Astrocyte (in vitro differentiated cells and primary cell): ENCODE data around the gene STAB1. TPM values are rescaled to one million over a fixed set of nuclear protein-coding genes. Genes with fewer than 3 reads are reported as not detected.
A peak's percentile ranks its signal among the peaks of the same experiment; 100 is the strongest.

ENCODE experiments used
- DNase-seq: peaks from one replicate; pipeline ENCODE4 v3.0.0-alpha.2; 2010; ENCODE audit warnings: low read depth
- FAIRE-seq: peaks from 2 replicates; lab custom pipeline; 2011; peaks lifted over from hg19 to GRCh38; lab: Jason Lieb, UNC
- H2AFZ ChIP-seq: 2 replicates; pipeline ENCODE4 v1.6.0; 2012; ENCODE audit warnings: low read depth, low read length, inconsistent platforms
- H3K27ac ChIP-seq: 2 replicates; pipeline ENCODE4 v1.5.1; 2011; ENCODE audit warnings: low read depth, low read length, inconsistent platforms
- H3K27me3 ChIP-seq: 2 replicates; pipeline ENCODE4 v1.6.0; 2011; ENCODE audit warnings: low read length, inconsistent platforms; ENCODE audit not compliant: insufficient read depth
- H3K36me3 ChIP-seq: 2 replicates; pipeline ENCODE4 v1.5.1; 2011; ENCODE audit warnings: low read length, inconsistent platforms; ENCODE audit not compliant: insufficient read depth
- H3K4me1 ChIP-seq: 2 replicates; pipeline ENCODE4 v1.5.1; 2011; ENCODE audit warnings: low read length, inconsistent platforms; ENCODE audit not compliant: insufficient read depth
- H3K4me2 ChIP-seq: 2 replicates; pipeline ENCODE4 v1.6.0; 2012; ENCODE audit warnings: low read length, inconsistent platforms
- H3K4me3 ChIP-seq: 2 replicates; pipeline ENCODE4 v1.5.1; 2011; ENCODE audit warnings: low read depth, mild to moderate bottlenecking, low read length, inconsistent platforms; ENCODE audit not compliant: insufficient read depth
- H3K79me2 ChIP-seq: 2 replicates; pipeline ENCODE4 v1.6.0; 2012; ENCODE audit warnings: mild to moderate bottlenecking, low read length, inconsistent platforms; ENCODE audit not compliant: insufficient read depth
- H3K9ac ChIP-seq: 2 replicates; pipeline ENCODE4 v1.6.0; 2012; ENCODE audit warnings: mild to moderate bottlenecking, low read length, inconsistent platforms
- H3K9me3 ChIP-seq: 2 replicates; pipeline ENCODE4 v1.5.1; 2012; ENCODE audit warnings: low read depth, mild to moderate bottlenecking, low read length, inconsistent platforms; ENCODE audit not compliant: insufficient read depth
- H4K20me1 ChIP-seq: 2 replicates; pipeline ENCODE4 v1.6.0; 2012; ENCODE audit warnings: low read length, inconsistent platforms; ENCODE audit not compliant: insufficient read depth
- H3K27ac Mint-ChIP-seq: one replicate; pipeline ENCODE4 v1.8.0; 2021; ENCODE audit warnings: mild to moderate bottlenecking, mixed read lengths; ENCODE audit not compliant: unreplicated experiment
- H3K27me3 Mint-ChIP-seq: one replicate; pipeline ENCODE4 v1.8.0; 2021; ENCODE audit warnings: low read depth, mixed read lengths; ENCODE audit not compliant: unreplicated experiment
- H3K36me3 Mint-ChIP-seq: one replicate; pipeline ENCODE4 v1.8.0; 2021; ENCODE audit warnings: low read depth, mixed read lengths; ENCODE audit not compliant: unreplicated experiment
- H3K4me1 Mint-ChIP-seq: one replicate; pipeline ENCODE4 v1.8.0; 2021; ENCODE audit warnings: low read depth, mixed read lengths; ENCODE audit not compliant: unreplicated experiment
- H3K4me3 Mint-ChIP-seq: one replicate; pipeline ENCODE4 v1.8.0; 2021; ENCODE audit warnings: mild to moderate bottlenecking, moderate library complexity, mixed read lengths; ENCODE audit not compliant: unreplicated experiment
- H3K9me3 Mint-ChIP-seq: one replicate; pipeline ENCODE4 v1.8.0; 2021; ENCODE audit warnings: mild to moderate bottlenecking, mixed read lengths; ENCODE audit not compliant: unreplicated experiment
- EZH2 ChIP-seq: IDR thresholded peaks from 2 replicates; pipeline ENCODE4 v1.6.1; 2012; ENCODE audit warnings: mild to moderate bottlenecking, low read length, inconsistent platforms; ENCODE audit not compliant: insufficient read depth
- total RNA-seq: library from RNA; stranded (reverse); gene quantifications from 2 replicates; pipeline ENCODE4 v1.2.1, GENCODE V29; 2021
- TF ChIP-seq, protein P1 (sequence below): IDR thresholded peaks from 2 replicates; pipeline ENCODE4 v1.5.1; 2011; ENCODE audit warnings: low read depth, mild to moderate bottlenecking, inconsistent platforms, low read length, moderate library complexity; ENCODE audit not compliant: insufficient read depth

The STAB1 gene
- total RNA-seq, 1 donor from 2014 or later: 0.39 TPM

DNA sequence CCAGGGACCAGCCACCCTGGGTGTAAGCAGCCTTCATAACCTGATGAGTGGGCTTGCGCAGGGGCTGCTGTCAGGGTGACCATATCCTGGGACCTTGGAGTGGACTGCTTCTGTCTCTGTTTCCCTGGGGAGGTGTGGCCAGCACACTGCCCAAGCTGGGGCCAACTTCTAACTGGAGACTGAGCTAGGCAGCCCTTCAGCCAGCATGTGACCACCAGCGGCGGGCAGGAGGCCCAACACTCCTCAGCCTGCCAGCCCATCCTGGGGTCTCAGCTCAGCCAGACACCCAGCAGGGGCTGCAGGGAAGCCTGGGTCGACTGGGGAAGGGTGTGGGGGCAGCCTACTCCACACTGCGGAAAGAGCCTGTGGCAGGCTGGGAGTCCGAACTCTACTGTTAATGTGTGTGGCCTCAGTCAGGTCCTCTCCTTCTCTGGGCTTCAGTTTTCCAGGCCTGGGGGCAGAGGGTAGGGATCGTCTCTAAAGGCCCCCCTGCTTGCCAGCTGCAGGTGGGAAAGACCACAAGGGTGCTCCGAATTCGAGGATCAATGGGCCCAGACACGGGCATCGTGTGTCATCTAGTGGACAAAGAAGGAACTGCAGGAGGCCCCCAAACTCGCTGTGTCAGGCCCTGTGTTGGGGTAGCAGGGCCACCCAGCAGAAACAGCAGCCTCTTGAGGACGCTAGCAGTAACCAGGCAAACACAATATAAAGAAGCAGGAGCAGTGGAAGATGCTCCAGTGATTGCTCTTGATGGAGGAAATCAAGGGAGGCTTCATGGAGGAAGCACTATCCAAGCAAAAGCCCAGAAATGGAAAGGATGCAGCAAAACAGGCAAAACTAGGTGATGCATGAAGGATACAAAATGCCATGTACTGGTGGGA, 48.3 kb upstream of the STAB1 start:
- no peak overlapping the region for H3K4me3 Mint-ChIP-seq

DNA sequence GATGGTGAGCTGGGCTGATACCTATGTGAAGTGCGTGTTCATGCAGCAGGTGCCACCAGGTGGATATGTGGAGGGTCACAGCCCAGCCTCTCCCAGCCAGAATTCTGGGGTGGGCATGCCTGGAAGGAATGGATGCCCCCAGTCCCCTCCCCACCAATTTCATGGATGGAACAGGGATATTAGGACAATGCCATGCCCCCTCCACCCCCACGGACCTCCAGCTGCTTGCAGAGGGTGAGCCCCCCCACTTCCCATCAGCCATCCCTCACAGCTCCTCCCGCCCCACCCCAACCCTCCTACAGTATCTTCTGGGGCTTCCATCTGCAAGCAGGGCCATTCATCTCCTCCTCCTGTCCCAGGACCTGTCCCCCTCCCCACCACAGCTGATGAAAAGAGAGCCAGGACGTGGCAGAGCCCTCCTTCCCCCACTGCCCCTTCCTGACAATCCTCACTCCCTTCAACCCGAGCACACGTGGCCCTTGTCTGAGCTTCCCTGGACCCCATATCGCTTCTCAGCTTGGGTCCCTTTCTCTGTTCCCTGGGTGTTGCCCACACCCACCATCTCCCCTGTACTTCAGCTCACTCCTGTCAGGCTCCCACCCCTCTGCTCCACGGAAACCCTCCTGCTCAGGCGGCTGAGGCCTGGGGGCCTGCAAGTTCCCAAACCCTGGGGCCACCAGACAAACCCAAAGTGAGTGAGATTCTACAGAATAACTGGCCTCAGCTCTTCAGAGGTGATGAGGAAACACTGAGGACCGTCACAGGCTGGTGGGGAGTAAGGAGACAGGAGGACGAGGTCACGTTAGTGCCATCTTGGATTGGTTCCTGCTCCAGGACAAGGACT, 47.4 kb upstream of the STAB1 start:
- no peaks in the 10 kb centered on the region for H3K36me3 ChIP-seq
- no peak overlapping the region for H3K4me2 ChIP-seq
- no peak overlapping the region for H2AFZ ChIP-seq
- Mint-ChIP-seq H3K4me1 (no peaks in the 10 kb centered on the region), H3K27me3 (peaks cover 20% of the 10 kb centered on the region), H3K27ac (no peak overlapping the region), H3K9me3 (no peaks in the 10 kb centered on the region), H3K4me3 (no peak overlapping the region), H3K36me3 (peaks cover 3% of the 10 kb centered on the region)
- H3K9me3 ChIP-seq: no peaks in the 10 kb centered on the region
- no peaks in the 10 kb centered on the region for H3K27me3 ChIP-seq
- H3K4me3 ChIP-seq: no peak overlapping the region
- no peaks in the 10 kb centered on the region for H4K20me1 ChIP-seq
- TF ChIP-seq, protein P1, sequence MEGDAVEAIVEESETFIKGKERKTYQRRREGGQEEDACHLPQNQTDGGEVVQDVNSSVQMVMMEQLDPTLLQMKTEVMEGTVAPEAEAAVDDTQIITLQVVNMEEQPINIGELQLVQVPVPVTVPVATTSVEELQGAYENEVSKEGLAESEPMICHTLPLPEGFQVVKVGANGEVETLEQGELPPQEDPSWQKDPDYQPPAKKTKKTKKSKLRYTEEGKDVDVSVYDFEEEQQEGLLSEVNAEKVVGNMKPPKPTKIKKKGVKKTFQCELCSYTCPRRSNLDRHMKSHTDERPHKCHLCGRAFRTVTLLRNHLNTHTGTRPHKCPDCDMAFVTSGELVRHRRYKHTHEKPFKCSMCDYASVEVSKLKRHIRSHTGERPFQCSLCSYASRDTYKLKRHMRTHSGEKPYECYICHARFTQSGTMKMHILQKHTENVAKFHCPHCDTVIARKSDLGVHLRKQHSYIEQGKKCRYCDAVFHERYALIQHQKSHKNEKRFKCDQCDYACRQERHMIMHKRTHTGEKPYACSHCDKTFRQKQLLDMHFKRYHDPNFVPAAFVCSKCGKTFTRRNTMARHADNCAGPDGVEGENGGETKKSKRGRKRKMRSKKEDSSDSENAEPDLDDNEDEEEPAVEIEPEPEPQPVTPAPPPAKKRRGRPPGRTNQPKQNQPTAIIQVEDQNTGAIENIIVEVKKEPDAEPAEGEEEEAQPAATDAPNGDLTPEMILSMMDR: no peak
- TF ChIP-seq EZH2: no peak
- FAIRE-seq: no peak
- H3K4me1 ChIP-seq: peaks cover 9% of the 10 kb centered on the region
- no peak overlapping the region for H3K27ac ChIP-seq
- no peak for DNase-seq
- H3K79me2 ChIP-seq: no peaks in the 10 kb centered on the region
- no peak overlapping the region for H3K9ac ChIP-seq

More for the DNA sequence above, 48.3 kb upstream of the STAB1 start:
- Histone ChIP-seq H3K4me2 (no peak overlapping the region), H4K20me1 (no peaks in the 10 kb centered on the region), H3K9ac (no peak overlapping the region), H3K27me3 (no peaks in the 10 kb centered on the region), H3K36me3 (no peaks in the 10 kb centered on the region), H3K4me1 (peaks cover 9% of the 10 kb centered on the region), H3K9me3 (no peaks in the 10 kb centered on the region), H2AFZ (no peak overlapping the region), H3K79me2 (no peaks in the 10 kb centered on the region), H3K27ac (no peak overlapping the region), H3K4me3 (no peak overlapping the region)
- peak; percentile 58 for FAIRE-seq
- Mint-ChIP-seq H3K27ac (no peak overlapping the region), H3K27me3 (peaks cover 22% of the 10 kb centered on the region), H3K4me1 (no peaks in the 10 kb centered on the region), H3K9me3 (no peaks in the 10 kb centered on the region), H3K36me3 (peaks cover 3% of the 10 kb centered on the region)
- no peak for DNase-seq
- TF ChIP-seq, protein P1: peak; percentile 99
- TF ChIP-seq EZH2: no peak
